K562 (cell line): Measurements from ENCODE around the gene SALL2. TPM values are rescaled to one million over a fixed set of nuclear protein-coding genes. Genes with fewer than 3 reads are reported as not detected.

Source experiments
- ATAC-seq: fragments of 200-7000 bp; cut with Tn5 transposase; 3 replicates; pipeline ENCODE4 v1.9.1; 2020; ENCODE audit warnings: moderate library complexity
- BruUV-seq: library from RNA; stranded (reverse); fragments of 400-500 nt; replicated peaks from 2 replicates; lab custom pipeline; 2021; lab: Mats Ljungman, UMichigan
- CTCF ChIA-PET: fragments of 300-600 bp; formaldehyde crosslinking; extraction: SDS; loops from one replicate; lab custom pipeline; 2021; ENCODE audit warnings: low intra/inter-chr PET ratio; lab: Yijun Ruan, JAX
- POLR2A ChIA-PET: fragments of 300-600, 350-650 bp; sonication (Branson Sonifier 250); formaldehyde crosslinking; extraction: SDS; loops from one replicate; lab custom pipeline; 2021; ENCODE audit warnings: antibody characterized with exemption, inconsistent platforms; lab: Yijun Ruan, JAX
- DNase-seq, 4 experiments: peaks; one replicate each; pipeline versions ENCODE4 v3.0.0 to v3.0.0-alpha.2; 2011 to 2018; ENCODE audit warnings: low spot score in 3 of 4, mixed read lengths in 3 of 4; ENCODE audit errors: extremely low read depth in 1 of 4
- FAIRE-seq: peaks from 2 replicates; lab custom pipeline; 2011; peaks lifted over from hg19 to GRCh38; lab: Jason Lieb, UNC
- H2AFZ ChIP-seq: 2 replicates; pipeline ENCODE4 v1.6.0; 2011; ENCODE audit warnings: low read depth, low read length, control low read depth, inconsistent platforms
- H3K27ac ChIP-seq: fragments of 200-600 bp; 3 replicates; pipeline ENCODE4 v1.8.0; 2011; ENCODE audit warnings: low read depth, mild to moderate bottlenecking, control low read depth, inconsistent platforms, low read length, moderate library complexity, mixed read lengths; ENCODE audit errors: extremely low read depth
- H3K27me3 ChIP-seq, 2 experiments: fragments of 300-600 bp in 1 of 2; 2 replicates in 1 of 2; 3 replicates in 1 of 2; pipeline versions ENCODE4 v1.6.0 to v1.8.0; 2011; ENCODE audit warnings: inconsistent platforms in 2 of 2, low read length in 2 of 2, mild to moderate bottlenecking in 1 of 2, mixed read lengths in 1 of 2, moderate library complexity in 1 of 2; ENCODE audit not compliant: control insufficient read depth in 2 of 2, insufficient read depth in 2 of 2
- H3K36me3 ChIP-seq: fragments of 300-600 bp; 3 replicates; pipeline ENCODE4 v1.8.0; 2011; ENCODE audit warnings: mild to moderate bottlenecking, low read length, inconsistent platforms; ENCODE audit not compliant: control insufficient read depth, insufficient read depth
- H3K4me1 ChIP-seq, 2 experiments: fragments of 200-600 bp in 1 of 2; replicated peaks in 1 of 2; 2 replicates in 1 of 2; 3 replicates in 1 of 2; pipeline versions ENCODE4 v1.5.1 to v1.8.0; 2011; ENCODE audit warnings: inconsistent platforms in 2 of 2, low read length in 2 of 2, mild to moderate bottlenecking in 1 of 2, mixed read lengths in 1 of 2, moderate library complexity in 1 of 2; ENCODE audit not compliant: control insufficient read depth in 2 of 2, insufficient read depth in 2 of 2
- H3K4me2 ChIP-seq: 2 replicates; pipeline ENCODE4 v1.6.1; 2011; ENCODE audit warnings: low read length, control low read depth, inconsistent platforms, mixed read lengths; ENCODE audit not compliant: insufficient read depth
- H3K4me3 ChIP-seq: fragments of 200-600 bp; sonication (generic), shearing (Covaris generic); 2 replicates; pipeline ENCODE4 v1.5.1; 2016; ENCODE audit warnings: control low read depth, inconsistent platforms
- H3K79me2 ChIP-seq: fragments of 200-600 bp; 3 replicates; pipeline ENCODE4 v1.8.0; 2011; ENCODE audit warnings: low read length, inconsistent platforms; ENCODE audit not compliant: control insufficient read depth, insufficient read depth
- H3K9ac ChIP-seq, 2 experiments: 2 replicates each; pipeline versions ENCODE4 v1.6.0 to v1.6.1; 2011; ENCODE audit warnings: low read depth in 2 of 2, low read length in 2 of 2, control low read depth in 1 of 2, inconsistent platforms in 1 of 2, mild to moderate bottlenecking in 1 of 2, mixed read lengths in 1 of 2; ENCODE audit not compliant: insufficient read depth in 1 of 2
- H3K9me1 ChIP-seq: one replicate; pipeline ENCODE4 v1.6.0; 2011; ENCODE audit warnings: inconsistent platforms, mild to moderate bottlenecking, low read length, moderate library complexity; ENCODE audit not compliant: control insufficient read depth, insufficient read depth
- H3K9me3 ChIP-seq: replicated peaks from 2 replicates; pipeline ENCODE4 v1.5.1; 2011; ENCODE audit warnings: low read depth, low read length, inconsistent platforms; ENCODE audit not compliant: control insufficient read depth, insufficient read depth
- H4K20me1 ChIP-seq: replicated peaks from 2 replicates; pipeline ENCODE4 v1.6.1; 2011; ENCODE audit warnings: low read length, inconsistent platforms, mixed read lengths; ENCODE audit not compliant: control insufficient read depth, insufficient read depth
- ARID3B ChIP-seq: fragments of 250-450 bp; sonication (Bioruptor Pico); IDR thresholded peaks from 2 replicates; pipeline ENCODE4 v1.4.0; 2020; ENCODE audit warnings: borderline replicate concordance
- BCOR ChIP-seq: fragments of 450-650 bp; IDR thresholded peaks from 2 replicates; pipeline ENCODE4 v1.6.1; 2016
- MAFK ChIP-seq: IDR thresholded peaks from 2 replicates; pipeline ENCODE4 v1.6.1; 2011; ENCODE audit warnings: low read length, improper control_type of control experiment
- RBM25 ChIP-seq: fragments of 200-400 bp; formaldehyde crosslinking; IDR thresholded peaks from 2 replicates; pipeline ENCODE4 v1.6.1; 2018; ENCODE audit warnings: low read length, low read depth, moderate library complexity; ENCODE audit not compliant: severe bottlenecking
- ZNF785 ChIP-seq: fragments of 250-450 bp; sonication (Bioruptor Pico); IDR thresholded peaks from 2 replicates; pipeline ENCODE4 v1.4.0; 2020; ENCODE audit warnings: mild to moderate bottlenecking
- WGBS: fragments of 100-300 bp; shearing (Covaris generic); methylation state at CpG from one replicate; pipeline ENCODE4 v1.1.6; 2016; ENCODE audit warnings: low coverage, mixed read lengths; ENCODE audit not compliant: insufficient coverage; ENCODE audit errors: missing lambda C conversion rate; 5-methylcytosine and 5-hydroxymethylcytosine counted together
- in situ Hi-C: fragments of 300-500 bp; cut with MboI; formaldehyde crosslinking; loops from 4 replicates; pipeline ENCODE4 v1.15.0; 2018; ENCODE audit warnings: inconsistent platforms, mixed read lengths
- intact Hi-C: fragments of 100-400 bp; cut with micrococcal nuclease; formaldehyde crosslinking; loops from 2 replicates; pipeline ENCODE4 v1.14.2; 2022
- polyA plus RNA-seq, 8 experiments: library from polyadenylated mRNA; depleted of rRNA in 4 of 8; stranded (reverse) in 5 of 8; unstranded in 3 of 8; fragments of >200 nt; fragmentation: Nextera tagmentation in 2 of 8; fragmentation: Illumina TruSeq in 1 of 8; extraction: Ambion mirVana in 2 of 8; extraction: Trizol in 1 of 8; gene quantifications; 2 replicates each; pipeline versions ENCODE4 v1.2.1 to v1.2.3, GENCODE V29; 2011 to 2014; ENCODE audit warnings: inconsistent platforms in 1 of 8, missing spikeins in 1 of 8
- total RNA-seq, 7 experiments: library from RNA; depleted of rRNA in 6 of 7; stranded (reverse); fragments of >200 nt in 6 of 7; fragmentation: Illumina TruSeq in 2 of 7; extraction: Trizol in 2 of 7; gene quantifications; 2 replicates each; pipeline versions ENCODE4 v1.2.1 to v1.2.3, GENCODE V29; 2011 to 2021; ENCODE audit warnings: low replicate concordance in 1 of 7

SALL2 gene
- total and polyA plus RNA-seq, 9 of the 15 experiments (the other 6 are each of a cell fraction or from before 2014, with no cell fraction given): 6.6 to 30.4 (median 12.9) TPM

DNA sequence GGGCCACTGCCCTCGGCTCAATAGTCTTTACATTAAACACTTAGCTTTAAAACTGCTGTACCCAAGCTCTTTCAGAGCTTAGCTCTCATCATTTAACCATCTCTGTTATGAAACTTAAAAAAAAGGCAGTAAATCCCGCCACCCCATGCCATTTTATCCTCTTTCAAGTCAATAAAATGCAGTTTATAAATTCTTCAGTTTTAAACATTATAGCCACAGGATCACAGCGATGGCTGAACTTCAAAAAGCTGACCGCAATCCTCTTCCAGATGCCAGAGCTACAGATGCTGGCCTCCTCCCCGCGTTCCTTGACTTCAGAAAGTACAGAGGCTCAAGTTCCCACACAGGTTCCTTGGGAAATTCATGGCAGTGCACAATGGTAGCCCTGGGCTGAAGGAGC is 49.5 kb upstream of the SALL2 start:
- no peak for ATAC-seq
- TF ChIP-seq ZNF785 (CRISPR knock-in tag) (no peak), MAFK (no peak), BCOR (no peak)

GRCh38 chr14:21572604-21573003 is 46.5 kb upstream of the SALL2 start:
- Histone ChIP-seq H3K9me3 (no peaks in the 10 kb centered on the region), H2AFZ (no peak overlapping the region), H3K36me3 (no peaks in the 10 kb centered on the region), H3K27me3 (peaks cover 6 to 10% of the 10 kb centered on the region in 2 experiments; a peak in 2 of 5 replicates), H4K20me1 (no peaks in the 10 kb centered on the region), H3K4me1 (no peaks in the 10 kb centered on the region), H3K79me2 (no peaks in the 10 kb centered on the region), H3K4me2 (no peak overlapping the region), H3K9ac (no peak overlapping the region), H3K27ac (no peak overlapping the region), H3K9me1 (no peaks in the 10 kb centered on the region), H3K4me3 (no peak overlapping the region)
- peak; percentile 74 for TF ChIP-seq RBM25
- TF ChIP-seq ARID3B (CRISPR knock-in tag): no peak
- intact Hi-C loops: no loop called here
- ChIA-PET POLR2A (interaction anchor here (0.6 kb wide), 1 partner anchor 9 kb away, joined by 3 read pairs; no protein-coding TSS in a partner anchor), CTCF (no interaction called here)
- in situ Hi-C loops: no loop called here
- no TSS peak for BruUV-seq
- FAIRE-seq (no peak), ATAC-seq (no peak), DNase-seq (no peak)

More for the DNA sequence above, 49.5 kb upstream of the SALL2 start:
- no peaks in the 10 kb centered on the region for H3K4me1 ChIP-seq
- FAIRE-seq (no peak), DNase-seq (no peak)
- no peak overlapping the region for H2AFZ ChIP-seq
- H3K9me1 ChIP-seq: no peaks in the 10 kb centered on the region
- H4K20me1 ChIP-seq: no peaks in the 10 kb centered on the region
- peaks cover 0 to 10% of the 10 kb centered on the region in 2 experiments; a peak in 1 of 5 replicates for H3K27me3 ChIP-seq
- BruUV-seq: no TSS peak
- CTCF ChIA-PET: no interaction called here
- no peaks in the 10 kb centered on the region for H3K36me3 ChIP-seq
- no peak overlapping the region for H3K4me3 ChIP-seq
- in situ Hi-C loops: no loop called here
- no peaks in the 10 kb centered on the region for H3K9me3 ChIP-seq
- no peak overlapping the region for H3K27ac ChIP-seq
- no peak overlapping the region for H3K9ac ChIP-seq
- WGBS: 8% methylated on average over 5 of the region's 6 CpGs
- intact Hi-C loops: no loop called here
- no peaks in the 10 kb centered on the region for H3K79me2 ChIP-seq
- no peak overlapping the region for H3K4me2 ChIP-seq
- POLR2A ChIA-PET: interaction anchor here (0.7 kb wide), 1 partner anchor 77 kb away, joined by 3 read pairs; no protein-coding TSS in a partner anchor
